ENCODE data around the gene PRR35.

The PRR35 gene

DNA sequence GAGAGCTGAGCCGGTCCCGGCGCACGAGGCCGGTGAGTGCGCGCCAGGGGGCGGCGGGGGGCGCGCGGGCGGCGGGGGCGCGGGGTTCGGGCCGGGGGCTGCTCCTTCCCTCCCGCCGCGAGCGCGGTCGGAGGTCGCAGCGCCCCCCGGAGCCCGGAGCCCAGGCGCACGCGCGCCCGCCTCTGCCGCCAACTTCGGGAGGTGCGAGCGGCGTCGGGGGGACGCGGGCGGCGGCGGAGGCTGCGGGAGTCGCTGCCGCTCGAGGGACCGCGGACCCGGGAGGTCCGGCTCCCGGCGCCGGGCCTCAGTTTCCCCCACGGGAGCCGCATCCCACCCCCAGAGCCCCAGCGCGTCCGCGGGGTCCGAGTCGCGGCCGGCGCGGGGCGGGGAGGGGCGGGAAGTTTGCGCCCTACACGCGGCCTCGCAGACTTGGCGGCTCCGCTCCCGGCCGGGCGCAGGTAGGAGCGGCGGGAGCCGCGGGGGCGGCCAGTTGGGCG, at the start of gene PRR35:
Gene PRR35, plus strand, starts transcription at position 191 of the 497 bp plus-strand sequence. CDS start 2,901 bp downstream, outside the sequence.
- DNase-seq (ENCODE audit: extremely low read depth in 1 of 2, low read depth in 1 of 2) = no peak

DNA sequence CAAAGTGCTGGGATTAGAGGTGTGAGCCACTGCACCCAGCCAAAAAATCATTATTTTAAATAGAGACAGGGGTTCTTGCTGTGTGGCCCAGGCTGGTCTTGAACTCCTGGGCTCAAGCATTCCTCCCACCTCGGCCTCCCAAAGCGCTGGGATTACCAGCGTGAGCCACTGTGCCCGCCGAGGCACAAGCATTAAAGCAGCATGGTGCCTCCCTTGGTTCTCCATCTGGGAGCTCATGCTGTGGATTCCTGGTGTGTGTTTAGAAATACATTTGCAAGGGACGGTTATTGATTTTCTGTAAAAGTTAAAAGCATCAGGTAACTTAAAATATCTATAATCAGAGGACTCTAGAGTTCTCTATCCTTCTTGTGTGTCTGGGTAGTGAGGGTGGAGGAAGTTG, 47.4 kb upstream of the PRR35 start:
- DNase-seq (ENCODE audit: extremely low read depth in 1 of 2, low read depth in 1 of 2) = no peak

DNA sequence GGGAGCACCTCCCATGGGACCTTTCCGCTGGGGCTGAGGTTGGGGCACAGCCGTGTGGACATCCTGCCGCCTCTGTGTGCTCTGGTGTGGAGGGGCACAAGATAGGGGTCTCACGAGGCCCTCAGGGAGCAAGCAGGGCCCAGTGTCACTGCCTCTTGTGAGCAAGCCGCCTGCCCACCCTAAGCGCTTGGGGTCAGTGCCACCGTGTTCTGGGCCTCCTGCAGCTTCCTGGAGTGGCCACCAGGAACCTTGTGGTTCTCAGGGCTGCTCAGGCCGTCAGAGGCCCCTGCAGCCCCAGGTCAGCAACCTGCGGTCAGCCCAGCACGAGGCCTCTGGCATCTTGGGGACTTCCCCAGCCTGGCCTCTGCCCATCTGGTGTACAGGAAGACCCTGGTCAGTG, 46.2 kb upstream of the PRR35 start:
- DNase-seq (ENCODE audit: extremely low read depth in 1 of 2, low read depth in 1 of 2) = no peak

DNA sequence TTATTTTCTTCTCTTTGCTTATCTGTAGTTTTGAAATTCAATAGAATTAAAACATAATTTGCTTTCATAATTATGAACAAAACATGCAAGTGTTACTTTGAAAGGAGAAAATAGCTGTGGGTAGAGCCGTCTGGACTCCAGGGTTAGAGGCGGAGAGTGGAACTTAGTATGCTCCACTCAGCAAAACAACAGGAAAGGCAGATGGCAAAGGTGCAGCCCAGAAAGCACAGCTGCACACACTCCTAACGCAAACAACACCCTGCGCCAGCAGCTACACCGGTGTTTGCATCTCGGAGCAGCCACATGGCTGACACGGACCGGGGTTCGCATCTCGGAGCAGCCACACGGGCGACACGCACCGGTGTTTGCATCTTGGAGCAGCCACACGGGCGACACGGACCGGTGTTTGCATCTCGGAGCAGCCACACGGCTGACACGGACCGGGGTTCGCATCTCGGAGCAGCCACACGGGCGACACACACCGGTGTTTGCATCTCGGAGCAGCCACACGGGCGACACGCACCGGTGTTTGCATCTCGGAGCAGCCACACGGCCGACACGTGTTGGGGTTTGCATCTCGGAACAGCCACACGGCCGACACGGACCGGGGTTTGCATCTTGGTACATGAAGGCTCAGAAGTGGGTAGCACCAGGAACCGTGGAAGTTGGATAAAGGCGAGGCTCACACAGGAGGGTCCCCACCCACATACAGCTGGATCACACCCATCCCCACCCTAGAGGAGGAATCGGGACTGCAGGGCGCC, 44.8 kb upstream of the PRR35 start:
- DNase-seq (ENCODE audit: extremely low read depth in 1 of 2, low read depth in 1 of 2) = no peak

DNA sequence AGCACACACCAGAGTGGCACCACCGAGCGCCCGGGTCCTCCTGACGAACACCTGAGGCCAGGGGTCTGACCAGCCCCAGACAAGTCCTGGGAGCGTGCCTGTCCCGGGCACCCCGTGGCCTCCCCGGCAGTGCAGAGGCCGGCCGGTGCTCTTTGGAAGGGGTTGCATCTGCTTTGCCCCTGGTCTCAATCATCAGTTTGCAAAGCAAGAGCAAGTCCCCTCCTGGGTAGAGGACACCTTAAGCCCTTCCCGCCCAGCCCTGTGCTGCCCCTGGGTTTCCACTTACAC, 44.3 kb upstream of the PRR35 start:
- DNase-seq (ENCODE audit: extremely low read depth in 1 of 2, low read depth in 1 of 2) = no peak

DNA sequence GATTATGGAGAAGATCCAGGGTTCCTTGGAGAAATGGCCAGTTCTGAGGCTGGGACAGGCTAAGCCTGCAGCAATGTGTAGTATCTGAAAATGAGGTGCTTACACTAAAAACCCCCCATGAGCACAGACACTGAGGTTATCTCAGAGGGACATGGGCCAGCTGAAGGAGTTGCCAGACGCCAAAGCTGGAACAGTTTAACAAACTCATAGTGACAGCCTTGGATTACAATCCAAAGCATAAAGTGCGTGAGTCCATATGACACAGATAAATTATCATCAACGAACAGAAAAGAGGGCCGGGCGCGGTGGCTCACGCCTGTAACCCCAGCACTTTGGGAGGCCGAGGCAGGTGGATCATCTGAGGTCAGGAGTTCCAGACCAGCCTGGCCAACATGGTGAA, 43.9 kb upstream of the PRR35 start:
- no peak for DNase-seq (ENCODE audit: extremely low read depth in 1 of 2, low read depth in 1 of 2)

DNA sequence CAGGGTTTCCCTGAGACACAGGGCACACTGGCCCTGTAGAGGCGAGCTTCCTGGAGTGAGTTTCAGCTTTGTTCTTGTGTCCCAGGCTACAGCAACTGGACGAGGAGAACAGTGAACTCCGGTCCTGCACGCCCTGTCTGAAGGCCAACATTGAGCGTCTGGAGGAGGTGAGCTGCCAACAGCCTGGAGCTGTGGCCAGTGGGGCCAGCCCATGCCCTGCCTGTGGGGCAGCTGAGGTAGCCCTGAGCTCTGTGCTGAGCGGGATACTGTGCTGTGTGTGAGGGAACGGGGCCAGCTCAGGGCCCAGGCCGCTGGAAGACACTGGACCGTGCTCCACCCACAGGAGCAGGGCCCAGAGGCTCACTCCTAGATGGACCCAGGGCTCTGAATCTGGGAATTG, 41.3 kb upstream of the PRR35 start:
- DNase-seq (ENCODE audit: extremely low read depth in 1 of 2, low read depth in 1 of 2) = no peak

DNA sequence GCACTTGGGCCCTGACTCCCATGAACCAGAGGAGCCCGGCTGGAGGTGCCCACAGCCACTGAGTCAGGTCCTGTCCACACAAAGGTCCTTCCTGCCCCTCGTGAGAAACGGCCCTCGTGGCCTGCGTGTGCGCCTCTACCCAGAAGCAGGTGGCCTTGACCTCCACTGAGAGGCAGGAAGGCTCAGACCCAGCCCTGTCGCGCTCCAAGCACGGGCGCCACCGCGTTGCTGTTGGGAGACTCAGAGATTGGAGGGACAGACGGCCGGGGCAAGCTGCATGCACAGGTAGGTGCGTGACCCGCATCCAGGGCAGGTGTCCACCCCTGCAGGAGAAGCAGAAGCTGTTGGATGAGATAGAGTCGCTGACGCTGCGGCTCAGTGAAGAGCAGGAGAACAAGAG, 40.8 kb upstream of the PRR35 start:
- no peak for DNase-seq (ENCODE audit: extremely low read depth in 1 of 2, low read depth in 1 of 2)

DNA sequence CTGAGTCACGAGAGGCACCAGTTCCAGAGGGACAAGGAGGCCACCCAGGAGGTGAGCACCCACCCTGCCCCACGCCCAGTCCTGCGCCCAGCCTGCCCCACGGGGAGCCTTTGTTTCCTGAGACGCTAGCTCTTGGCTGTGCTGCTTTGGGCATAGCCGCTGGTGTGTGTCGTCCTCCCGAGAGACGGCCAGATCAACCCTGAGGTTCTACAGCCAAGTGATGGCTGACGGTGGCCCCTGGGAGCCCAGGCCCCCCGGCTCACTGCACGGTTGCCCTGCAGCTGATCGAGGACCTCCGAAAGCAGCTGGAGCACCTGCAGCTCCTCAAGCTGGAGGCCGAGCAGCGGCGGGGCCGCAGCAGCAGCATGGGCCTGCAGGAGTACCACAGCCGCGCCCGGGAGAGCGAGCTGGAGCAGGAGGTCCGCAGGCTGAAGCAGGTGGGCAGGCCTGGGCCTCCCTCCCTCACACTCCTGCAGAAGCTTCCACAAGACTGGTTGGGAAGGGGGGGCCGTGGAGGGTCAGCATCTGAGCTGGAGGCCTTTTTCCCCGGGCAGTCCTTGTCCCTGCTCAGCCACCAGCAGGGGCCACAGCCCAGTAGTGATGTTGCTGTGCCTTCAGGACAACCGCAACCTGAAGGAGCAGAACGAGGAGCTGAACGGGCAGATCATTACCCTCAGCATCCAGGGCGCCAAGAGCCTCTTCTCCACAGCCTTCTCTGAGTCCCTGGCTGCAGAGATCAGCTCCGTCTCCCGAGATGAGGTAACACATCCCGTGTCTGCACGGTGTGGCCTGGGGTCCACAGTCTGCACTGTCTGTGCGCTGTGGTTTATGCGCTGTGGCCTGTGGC, 40.1 kb upstream of the PRR35 start:
- DNase-seq (ENCODE audit: extremely low read depth in 1 of 2, low read depth in 1 of 2) = no peak

DNA sequence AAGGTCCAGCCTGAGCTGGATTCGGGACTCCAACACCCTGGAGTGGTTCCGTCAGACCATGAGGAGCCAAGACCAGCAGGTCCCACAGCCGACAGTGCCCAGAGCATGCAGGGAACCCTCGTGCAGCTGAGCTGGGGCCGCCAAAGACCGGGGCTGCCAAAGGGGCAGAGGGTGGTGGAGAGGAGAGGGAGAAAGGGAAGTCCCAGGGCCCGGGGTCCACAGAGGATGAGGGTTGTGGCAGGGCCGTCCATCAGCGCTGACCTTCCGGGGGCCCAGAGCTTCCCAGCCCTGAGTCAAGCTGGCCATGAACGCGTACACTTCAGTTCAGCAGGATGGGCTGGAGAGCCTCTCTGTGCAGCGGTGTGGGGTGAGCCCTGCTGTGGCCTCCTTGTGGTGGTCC, 39.3 kb upstream of the PRR35 start:
- no peak for DNase-seq (ENCODE audit: extremely low read depth in 1 of 2, low read depth in 1 of 2)

DNA sequence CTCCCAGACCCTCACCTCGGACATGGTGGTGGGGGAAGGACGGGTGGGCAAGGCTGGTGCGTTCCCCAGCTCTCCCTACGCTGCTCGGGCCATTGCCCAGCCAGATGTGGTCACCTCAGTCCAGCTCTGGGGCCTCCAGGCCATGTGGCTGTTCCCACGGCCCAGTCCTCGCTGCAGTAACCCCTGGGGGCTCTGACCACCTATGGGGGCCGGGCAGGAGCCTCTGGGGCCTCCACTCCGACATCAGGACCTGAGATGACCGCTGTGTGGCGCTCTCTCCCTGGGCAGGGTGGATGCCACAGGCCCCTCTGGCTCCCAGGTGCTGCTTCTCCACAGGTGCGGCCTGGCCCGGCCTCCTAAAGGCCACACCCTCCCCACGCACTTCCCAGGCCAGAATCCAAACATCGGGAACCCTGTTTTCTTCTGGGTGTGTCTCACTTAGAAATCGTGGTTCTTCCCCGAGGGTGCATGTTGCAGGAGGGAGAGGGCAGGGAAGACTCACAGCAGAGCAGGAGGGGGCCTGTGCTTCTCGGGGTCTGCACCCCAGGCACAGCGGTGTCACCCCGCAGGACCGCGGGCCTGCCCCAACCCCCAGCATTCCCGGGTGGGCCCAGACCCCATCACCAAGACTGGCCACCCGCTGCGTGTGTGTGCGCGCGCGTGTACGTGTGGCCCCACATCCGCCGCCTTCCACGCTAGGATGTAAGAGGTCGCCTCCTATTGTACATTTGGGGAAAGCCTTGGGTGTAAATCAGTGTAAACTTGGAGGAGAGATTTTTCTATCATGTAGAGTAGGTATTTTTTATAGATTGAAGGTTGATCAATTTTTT, 38.6 kb upstream of the PRR35 start:
- no peak for DNase-seq (ENCODE audit: extremely low read depth in 1 of 2, low read depth in 1 of 2)

DNA sequence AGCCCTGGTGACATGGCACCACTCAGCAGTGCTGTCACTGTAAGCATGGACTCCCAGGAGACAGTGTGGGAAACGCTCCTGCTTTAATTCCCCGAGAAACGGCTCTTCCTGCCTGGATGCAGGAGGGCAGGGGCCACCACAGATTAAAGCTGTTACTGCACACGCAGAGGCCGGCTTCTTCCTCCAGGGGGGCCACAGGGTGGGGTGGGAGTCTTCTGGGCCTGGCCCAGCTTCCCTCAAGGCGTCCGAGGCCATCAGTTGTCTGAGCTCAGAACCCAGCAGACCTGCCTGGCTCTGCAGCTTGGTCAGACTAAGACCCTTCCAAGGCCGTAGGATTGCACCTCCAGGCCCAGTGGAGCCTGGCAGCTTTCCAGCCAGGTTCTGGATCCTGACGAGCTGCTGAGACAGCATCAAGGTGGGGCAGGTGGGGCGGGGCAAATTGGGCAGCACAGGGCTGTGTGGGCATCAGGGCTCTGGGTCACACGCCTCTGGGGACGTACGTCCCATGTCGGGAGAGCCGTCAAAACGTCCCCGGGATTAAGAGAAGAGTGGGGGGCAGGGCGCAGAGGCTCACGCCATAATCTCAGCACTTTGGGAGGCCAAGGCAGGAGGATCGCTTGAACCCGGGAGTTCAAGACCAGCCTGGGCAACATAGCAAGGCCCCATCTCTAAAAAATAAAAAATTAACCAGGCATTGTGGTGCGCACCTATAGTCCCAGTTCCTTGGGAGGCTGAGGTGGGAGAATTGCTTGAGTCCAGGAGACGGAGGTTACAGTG, 37.7 kb upstream of the PRR35 start:
- no peak for DNase-seq (ENCODE audit: extremely low read depth in 1 of 2, low read depth in 1 of 2)

DNA sequence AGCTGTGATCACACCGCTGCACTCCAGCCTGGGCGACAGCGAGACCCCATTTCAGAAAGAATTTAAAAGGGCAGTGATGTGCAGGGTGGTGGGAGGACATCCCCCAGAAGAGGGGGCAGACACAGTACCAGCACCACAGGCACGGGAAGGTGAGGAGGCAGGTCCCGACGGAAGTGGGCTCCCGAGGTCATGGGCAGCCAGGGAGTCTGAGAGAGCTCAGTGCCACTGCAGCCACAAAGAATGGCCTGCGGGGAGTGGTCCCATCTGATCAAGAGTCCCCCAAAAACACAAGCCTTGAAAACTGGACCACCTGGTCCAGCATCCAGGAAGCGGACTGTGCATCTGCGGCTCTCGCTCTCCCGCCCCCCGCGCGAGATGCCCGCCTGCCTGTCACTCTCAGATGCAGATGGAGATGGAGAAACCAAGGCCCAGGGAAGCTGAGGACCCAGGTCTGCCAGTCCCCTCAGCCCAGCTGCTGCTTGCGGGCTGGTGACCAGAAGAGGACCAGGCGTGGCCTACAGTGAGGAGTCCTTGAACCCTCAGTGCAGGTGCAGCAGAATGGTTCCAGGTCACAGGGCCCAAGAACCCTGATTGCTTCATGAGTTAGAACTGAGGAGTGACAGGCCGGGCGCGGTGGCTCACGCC, 37.0 kb upstream of the PRR35 start:
- no peak for DNase-seq (ENCODE audit: extremely low read depth in 1 of 2, low read depth in 1 of 2)

DNA sequence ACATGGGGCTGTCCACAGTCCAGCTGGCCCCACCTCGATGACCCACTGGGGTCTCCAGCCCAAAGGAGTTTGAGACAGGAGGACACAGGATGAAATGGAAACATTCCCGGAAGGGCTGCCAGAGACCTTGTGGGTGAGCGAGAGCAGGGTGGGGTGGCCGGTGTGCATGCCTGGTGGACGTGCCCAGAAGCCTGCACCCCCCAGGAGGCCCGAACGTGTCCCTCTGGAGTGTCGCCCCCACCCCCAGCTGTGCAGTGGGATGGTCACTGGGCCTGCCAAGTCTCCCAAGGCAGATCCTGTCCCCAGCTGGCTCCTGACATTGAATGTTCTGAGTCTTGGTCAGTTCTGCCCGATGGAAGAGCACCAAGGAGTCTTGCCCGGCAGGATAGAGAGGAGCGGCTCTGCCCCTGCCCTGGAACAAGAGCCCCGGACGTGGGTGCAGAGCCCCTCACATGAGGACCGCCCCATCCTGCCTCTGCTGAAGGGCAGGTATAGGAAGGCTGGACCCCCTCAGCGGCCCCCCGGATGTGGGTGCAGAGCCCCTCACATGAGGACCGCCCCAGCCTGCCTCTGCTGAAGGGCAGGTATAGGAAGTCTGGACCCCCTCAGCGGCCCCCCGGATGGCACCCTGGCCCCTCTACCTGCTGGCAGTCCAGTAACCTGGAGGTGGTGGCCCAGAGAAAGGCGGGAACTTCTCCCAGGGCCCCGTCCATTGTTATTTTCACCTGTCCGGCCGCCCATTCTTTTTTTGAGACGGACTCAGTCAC, 35.7 kb upstream of the PRR35 start:
- DNase-seq (ENCODE audit: extremely low read depth in 1 of 2, low read depth in 1 of 2) = no peak

DNA sequence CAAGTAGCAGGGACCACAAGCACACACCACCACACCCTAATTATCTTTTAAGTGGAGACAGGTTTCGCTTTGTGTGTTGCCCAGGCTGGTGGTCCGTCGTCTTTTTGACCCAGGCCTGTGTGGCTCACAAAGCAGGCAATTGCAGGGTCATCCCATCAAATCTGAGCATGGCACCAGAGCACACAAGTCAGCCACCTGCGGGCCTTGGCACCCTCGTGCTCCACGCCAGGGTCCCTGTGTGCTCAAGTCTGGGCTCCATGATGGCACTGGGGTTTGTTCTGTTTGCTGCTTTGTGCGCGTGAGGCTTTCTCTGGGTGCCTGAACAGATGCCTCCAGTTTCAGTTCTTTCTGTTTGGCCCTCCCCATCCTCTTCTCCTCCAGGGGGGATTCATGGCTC, 35.1 kb upstream of the PRR35 start:
- DNase-seq (ENCODE audit: extremely low read depth in 1 of 2, low read depth in 1 of 2) = no peak

DNA sequence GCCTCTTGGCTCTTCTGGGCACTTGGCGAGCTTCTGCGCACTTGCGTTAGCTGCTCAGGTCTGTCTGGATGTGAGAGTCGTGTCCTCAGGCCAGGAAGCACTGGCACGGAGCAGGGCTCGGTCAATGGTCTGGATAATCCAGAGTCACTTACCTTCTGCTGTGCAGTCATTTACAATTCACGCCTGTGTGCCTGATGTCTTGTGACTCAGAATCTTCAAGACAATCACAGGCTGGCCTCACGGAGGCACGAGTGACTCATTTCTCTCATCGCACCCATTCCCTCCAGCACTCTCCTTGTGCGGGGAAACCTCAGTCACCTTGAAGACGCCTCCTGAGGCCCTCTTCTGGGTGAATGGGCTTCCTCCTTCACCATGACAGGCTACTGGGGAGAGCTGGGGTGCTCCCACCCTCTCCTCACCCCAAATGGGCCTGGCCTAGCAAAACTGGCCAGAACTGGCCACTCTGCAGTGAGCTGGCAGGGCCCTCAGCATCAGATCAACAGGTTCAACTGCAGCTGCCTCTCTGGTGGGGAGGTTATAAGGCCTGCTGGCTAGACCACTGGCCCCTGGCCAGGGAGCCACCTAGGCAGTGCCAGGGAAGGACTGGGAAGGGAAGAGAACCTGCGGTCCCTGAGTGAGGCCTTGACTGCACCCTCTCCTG, 34.5 kb upstream of the PRR35 start:
- DNase-seq (ENCODE audit: extremely low read depth in 1 of 2, low read depth in 1 of 2) = peak; percentile 59 to 82

DNA sequence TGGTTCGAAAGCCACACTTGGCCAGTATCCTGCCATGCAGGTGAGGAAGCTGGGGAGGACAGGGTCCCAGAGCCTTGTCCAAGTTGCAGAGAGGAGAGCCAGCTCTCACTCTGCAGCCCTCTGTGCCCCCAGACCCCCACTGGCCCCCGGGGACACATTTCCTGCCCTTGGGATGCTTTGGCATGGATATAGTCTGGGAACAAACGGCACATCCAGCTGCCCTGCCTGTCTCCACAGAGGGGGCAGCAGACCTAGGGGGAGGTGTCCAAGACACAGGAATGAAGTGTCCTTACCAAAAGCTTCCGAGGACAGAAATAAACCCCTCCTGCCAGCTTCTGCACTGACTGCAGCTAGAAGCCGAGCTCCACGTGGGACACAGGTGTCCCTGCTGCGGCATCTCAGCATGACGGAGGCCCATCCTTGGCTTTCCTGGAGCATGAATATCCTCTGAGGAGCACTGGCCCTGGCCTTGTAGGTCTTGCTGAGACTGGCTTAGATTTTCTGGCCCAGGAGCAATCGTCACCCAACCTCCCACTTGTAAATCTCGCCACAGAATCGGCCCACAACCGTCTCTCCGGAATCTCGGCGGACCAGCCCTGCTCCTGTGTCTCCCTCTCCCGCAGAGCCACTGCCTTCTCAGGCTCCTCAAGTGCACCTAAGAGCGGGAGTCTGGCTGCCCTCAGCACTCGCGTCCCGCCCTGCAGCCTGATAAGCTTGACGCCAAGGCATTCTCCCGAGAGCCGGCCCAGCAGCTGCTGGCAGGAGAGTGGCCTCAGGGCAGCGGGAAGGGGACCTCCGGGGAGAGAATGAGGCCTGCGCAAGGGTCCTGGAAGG, 33.8 kb upstream of the PRR35 start:
- no peak for DNase-seq (ENCODE audit: extremely low read depth in 1 of 2, low read depth in 1 of 2)
